HG03558 (cell line): ENCODE data around the gene KCNN1.
"Not testable (repeated sequence)": the region's sequence is repeated elsewhere in the genome, so short reads cannot be mapped to it uniquely, and the experiment has no call there.

Source experiments
- ATAC-seq: cut with Tn5 transposase; IDR thresholded peaks from one replicate; pipeline ENCODE4 v1.9.1; 2021; ENCODE audit warnings: moderate number of reproducible peaks; ENCODE audit not compliant: unreplicated experiment; ENCODE audit errors: extremely low read depth

KCNN1 gene

GRCh38 chr19:17967257-17968051, 547 bp downstream of the KCNN1 start:
- no peak for ATAC-seq

GRCh38 chr19:17968362-17968761, 1.5 kb downstream of the KCNN1 start:
- no peak for ATAC-seq

GRCh38 chr19:17969096-17969792, 2.3 kb downstream of the KCNN1 start:
- no peak for ATAC-seq

- ATAC-seq = no peak
Measured at GRCh38 chr19:17972230-17972629, 5.3 kb downstream of the KCNN1 start.

- no peak for ATAC-seq
Measured at GRCh38 chr19:17973759-17974158, 6.9 kb downstream of the KCNN1 start.

- no peak for ATAC-seq
Measured at GRCh38 chr19:17974551-17974950, 7.6 kb downstream of the KCNN1 start.

- no peak for ATAC-seq
Measured at GRCh38 chr19:17975032-17975431, 8.1 kb downstream of the KCNN1 start.

- ATAC-seq = no peak
Measured at GRCh38 chr19:17977021-17977420, 10.1 kb downstream of the KCNN1 start.

GRCh38 chr19:17977488-17977887, 10.6 kb downstream of the KCNN1 start:
- ATAC-seq = no peak

- ATAC-seq = no peak
Measured at GRCh38 chr19:17981611-17982010, 14.7 kb downstream of the KCNN1 start.

GRCh38 chr19:17982430-17982829, 15.5 kb downstream of the KCNN1 start:
- no peak for ATAC-seq

GRCh38 chr19:17985037-17985818, 18.3 kb downstream of the KCNN1 start:
- no peak for ATAC-seq

- not testable (repeated sequence) for ATAC-seq
Measured at GRCh38 chr19:17986569-17986968, 19.7 kb downstream of the KCNN1 start.

GRCh38 chr19:17988161-17988560, 21.3 kb downstream of the KCNN1 start:
- no peak for ATAC-seq

GRCh38 chr19:17989425-17990094, 22.7 kb downstream of the KCNN1 start:
- ATAC-seq = no peak

- ATAC-seq = no peak
Measured at GRCh38 chr19:17993076-17993813, 26.3 kb downstream of the KCNN1 start.

- no peak for ATAC-seq
Measured at GRCh38 chr19:17996826-17997316, 30.0 kb downstream of the KCNN1 start.

GRCh38 chr19:17997969-17998826, 31.3 kb downstream of the KCNN1 start:
- ATAC-seq = no peak

GRCh38 chr19:17998827-17999150, 31.9 kb downstream of the KCNN1 start:
- no peak for ATAC-seq
